IMR-90 (cell line): Measurements from ENCODE around the gene ADGRB3.

ENCODE experiments used
- CEBPB ChIP-seq: IDR thresholded peaks from 2 replicates; pipeline ENCODE4 v1.6.1; 2012; ENCODE audit warnings: low read depth, low read length, improper control_type of control experiment
- CTCF ChIP-seq: conservative IDR thresholded peaks from 2 replicates; pipeline ENCODE4 v1.5.1; 2012; ENCODE audit warnings: mild to moderate bottlenecking, low read depth, low read length, improper control_type of control experiment
- NFE2L2 ChIP-seq: fragments of 150-350 bp; IDR thresholded peaks from 2 replicates; pipeline ENCODE4 v1.6.1; 2016; ENCODE audit warnings: low read depth, mild to moderate bottlenecking, low read length
- POLR2A ChIP-seq: IDR thresholded peaks from 2 replicates; pipeline ENCODE4 v1.6.1; 2012; ENCODE audit warnings: mild to moderate bottlenecking, low read depth, low read length
- SMC3 ChIP-seq: fragments of 150-350 bp; IDR thresholded peaks from 2 replicates; pipeline ENCODE4 v1.6.1; 2016; ENCODE audit warnings: low read depth, mild to moderate bottlenecking, antibody characterized with exemption, low read length, moderate library complexity
- USF2 ChIP-seq: fragments of 150-350 bp; IDR thresholded peaks from 2 replicates; pipeline ENCODE4 v1.6.1; 2017; ENCODE audit warnings: mild to moderate bottlenecking, antibody characterized with exemption, low read length, low read depth

GRCh38 chr6:68709882-68710281, 74.8 kb downstream of the ADGRB3 start:
- TF ChIP-seq CTCF (no peak), POLR2A (no peak), SMC3 (no peak), CEBPB (no peak), USF2 (no peak), NFE2L2 (no peak)
